Upper lobe of right lung (tissue), 1 donor: Measurements from ENCODE around the gene NDUFA13. TPM values are rescaled to one million over a fixed set of nuclear protein-coding genes. Genes with fewer than 3 reads are reported as not detected.

ENCODE experiments used
- ATAC-seq: fragments of 200-7000 bp; cut with Tn5 transposase; one replicate; pipeline ENCODE4 v1.9.1; 2020; ENCODE audit warnings: mild to moderate bottlenecking, moderate library complexity
- DNase-seq: peaks from one replicate; pipeline ENCODE4 v3.0.0-alpha.2; 2020
- H3K27ac ChIP-seq: fragments of 200-600 bp; one replicate; pipeline ENCODE4 v1.8.0; 2022
- H3K27me3 ChIP-seq: fragments of 200-600 bp; one replicate; pipeline ENCODE4 v1.8.0; 2022; ENCODE audit warnings: mild to moderate bottlenecking
- H3K36me3 ChIP-seq: fragments of 200-600 bp; one replicate; pipeline ENCODE4 v1.8.0; 2022
- H3K4me1 ChIP-seq: fragments of 200-600 bp; one replicate; pipeline ENCODE4 v1.8.0; 2022
- H3K4me3 ChIP-seq: fragments of 200-600 bp; one replicate; pipeline ENCODE4 v1.8.0; 2022; ENCODE audit warnings: mild to moderate bottlenecking
- H3K9me3 ChIP-seq: fragments of 200-600 bp; one replicate; pipeline ENCODE4 v1.8.0; 2022
- CTCF ChIP-seq: fragments of 200-600 bp; IDR thresholded peaks from one replicate; pipeline ENCODE4 v1.8.0; 2022; ENCODE audit warnings: antibody characterized with exemption
- intact Hi-C: fragments of 100-400 bp; cut with DNase I; formaldehyde crosslinking; loops from one replicate; pipeline ENCODE4 v1.11.0; 2022
- total RNA-seq: library from RNA; stranded (reverse); fragmentation: NEBNext Ultra II Directional; extraction: Animal tissue kit (Norgen Biotek cat#: 25700); gene quantifications from one replicate; pipeline ENCODE4 v1.2.1, GENCODE V29; 2021
- donor health status: DM: no; HTN: yes; CAD: no; lungs with severe emphysema.

The NDUFA13 gene
- total RNA-seq, 1 donor from 2014 or later: 207 TPM

- Histone ChIP-seq H3K4me3 (no peak overlapping the region), H3K27me3 (no peaks in the 10 kb centered on the region), H3K36me3 (peaks cover 27% of the 10 kb centered on the region), H3K4me1 (peaks cover 7% of the 10 kb centered on the region), H3K9me3 (no peaks in the 10 kb centered on the region), H3K27ac (no peak overlapping the region)
- intact Hi-C loops: loop anchor here (5.0 to 10.0 kb wide), 2 partner anchors 111 to 424 kb away; partner anchors contain the start of gene GMIP
- no peak for TF ChIP-seq CTCF
- ATAC-seq (no peak), DNase-seq (no peak)
These were observed 14.9 kb downstream of the NDUFA13 start for GRCh38 chr19:19530889-19531288.

GRCh38 chr19:19531951-19532805 is 16.2 kb downstream of the NDUFA13 start:
- H3K27ac ChIP-seq: no peak overlapping the region
- peaks cover 7% of the 10 kb centered on the region for H3K4me1 ChIP-seq
- intact Hi-C loops: loop anchor here (5.0 to 10.0 kb wide), 2 partner anchors 110 to 423 kb away; partner anchors contain the start of gene GMIP
- ATAC-seq (peak; percentile 84), DNase-seq (peak; percentile 91)
- TF ChIP-seq CTCF: peak; percentile 94
- no peaks in the 10 kb centered on the region for H3K27me3 ChIP-seq
- H3K9me3 ChIP-seq: no peaks in the 10 kb centered on the region
- H3K4me3 ChIP-seq: no peak overlapping the region
- H3K36me3 ChIP-seq: peaks cover 15% of the 10 kb centered on the region

- Histone ChIP-seq H3K27me3 (peaks cover 4% of the 10 kb centered on the region), H3K4me3 (no peak overlapping the region), H3K9me3 (no peaks in the 10 kb centered on the region), H3K27ac (no peak overlapping the region), H3K36me3 (peaks cover 6% of the 10 kb centered on the region), H3K4me1 (peaks cover 10% of the 10 kb centered on the region)
- no peak for TF ChIP-seq CTCF
- ATAC-seq (no peak), DNase-seq (no peak)
- intact Hi-C loops: loop anchor here (5.0 to 10.0 kb wide), 2 partner anchors 109 to 422 kb away; partner anchors contain the start of gene GMIP
These were observed 17.0 kb downstream of the NDUFA13 start for GRCh38 chr19:19532806-19533701.

GRCh38 chr19:19533841-19534240 is 17.8 kb downstream of the NDUFA13 start:
- ATAC-seq: no peak
- no peak overlapping the region for H3K27ac ChIP-seq
- no peak overlapping the region for H3K4me3 ChIP-seq
- H3K27me3 ChIP-seq: peaks cover 12% of the 10 kb centered on the region
- H3K4me1 ChIP-seq: peaks cover 18% of the 10 kb centered on the region
- H3K36me3 ChIP-seq: no peaks in the 10 kb centered on the region
- no peak for DNase-seq
- intact Hi-C loops: loop anchor here (5.0 to 10.0 kb wide), 2 partner anchors 108 to 421 kb away; partner anchors contain the start of gene GMIP
- no peak for TF ChIP-seq CTCF
- no peaks in the 10 kb centered on the region for H3K9me3 ChIP-seq

GRCh38 chr19:19534556-19535265 is 18.7 kb downstream of the NDUFA13 start:
- intact Hi-C loops: loop anchor here (5.0 to 10.0 kb wide), 2 partner anchors 108 to 420 kb away; partner anchors contain the start of gene GMIP
- DNase-seq (no peak), ATAC-seq (no peak)
- Histone ChIP-seq H3K27me3 (peaks cover 20% of the 10 kb centered on the region), H3K4me1 (peaks cover 18% of the 10 kb centered on the region), H3K36me3 (no peaks in the 10 kb centered on the region), H3K27ac (no peak overlapping the region), H3K9me3 (no peaks in the 10 kb centered on the region), H3K4me3 (no peak overlapping the region)
- TF ChIP-seq CTCF: no peak
